Osteocyte (in vitro differentiated cells): ENCODE data around the gene GPR4. TPM values are rescaled to one million over a fixed set of nuclear protein-coding genes. Genes with fewer than 3 reads are reported as not detected.

Source experiments
- DNase-seq: peaks from one replicate; pipeline ENCODE4 v3.0.0; 2021; ENCODE audit warnings: mixed read lengths; ENCODE audit not compliant: unreplicated experiment; ENCODE audit errors: extremely low spot score
- H3K27ac Mint-ChIP-seq: one replicate; pipeline ENCODE4 v1.8.0; 2021; ENCODE audit warnings: mild to moderate bottlenecking, mixed read lengths; ENCODE audit not compliant: unreplicated experiment
- H3K27me3 Mint-ChIP-seq: one replicate; pipeline ENCODE4 v1.8.0; 2021; ENCODE audit warnings: mixed read lengths; ENCODE audit not compliant: unreplicated experiment
- H3K36me3 Mint-ChIP-seq: one replicate; pipeline ENCODE4 v1.8.0; 2021; ENCODE audit warnings: mixed read lengths; ENCODE audit not compliant: unreplicated experiment
- H3K4me1 Mint-ChIP-seq: one replicate; pipeline ENCODE4 v1.8.0; 2021; ENCODE audit warnings: mixed read lengths; ENCODE audit not compliant: unreplicated experiment
- H3K4me3 Mint-ChIP-seq: one replicate; pipeline ENCODE4 v1.8.0; 2021; ENCODE audit warnings: mild to moderate bottlenecking, moderate library complexity, mixed read lengths; ENCODE audit not compliant: unreplicated experiment
- H3K9me3 Mint-ChIP-seq: one replicate; pipeline ENCODE4 v1.8.0; 2021; ENCODE audit warnings: mixed read lengths; ENCODE audit not compliant: unreplicated experiment
- CTCF ChIP-seq: fragments of 200-600 bp; sonication (generic); IDR thresholded peaks from 2 replicates; pipeline ENCODE4 v1.5.0; 2021; ENCODE audit warnings: antibody characterized with exemption, mild to moderate bottlenecking, moderate library complexity
- microRNA-seq: library from miRNA; unstranded; fragments of <30 nt; microRNA quantifications from one replicate; pipeline ENCODE4 v1.1.0, GENCODE V29; 2020; ENCODE audit not compliant: unreplicated experiment
- total RNA-seq: library from RNA; stranded (reverse); gene quantifications from 2 replicates; pipeline ENCODE4 v1.2.1, GENCODE V29; 2021

The GPR4 gene
- total RNA-seq, 1 donor from 2014 or later: not detected

DNA sequence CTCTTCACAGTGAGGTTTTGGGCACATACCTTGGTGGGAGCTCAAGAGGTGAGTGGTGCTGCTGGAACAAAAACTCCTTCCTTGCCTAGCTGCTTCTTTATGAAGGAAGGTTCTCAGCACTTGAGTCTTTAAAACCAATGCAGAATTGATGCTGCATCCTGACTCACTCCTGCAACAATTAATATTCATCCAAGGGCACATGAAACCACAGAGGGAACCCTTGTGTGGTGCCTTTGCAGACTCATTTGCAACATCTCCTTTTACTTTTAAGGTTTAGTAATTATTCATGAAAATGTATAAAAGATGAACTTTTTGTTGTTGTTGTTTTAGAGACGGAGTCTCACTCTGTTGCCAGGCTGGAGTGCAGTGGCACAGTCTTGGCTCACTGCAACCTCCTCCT lies 47.5 kb downstream of the GPR4 start:
- Mint-ChIP-seq H3K4me1 (no peaks in the 10 kb centered on the region), H3K27ac (no peak overlapping the region), H3K36me3 (peaks cover 5% of the 10 kb centered on the region), H3K4me3 (no peak overlapping the region), H3K9me3 (no peaks in the 10 kb centered on the region), H3K27me3 (no peaks in the 10 kb centered on the region)
- no peak for DNase-seq
- no peak for TF ChIP-seq CTCF

GRCh38 chr19:45553464-45553863 lies 48.5 kb downstream of the GPR4 start:
- DNase-seq: no peak

DNA sequence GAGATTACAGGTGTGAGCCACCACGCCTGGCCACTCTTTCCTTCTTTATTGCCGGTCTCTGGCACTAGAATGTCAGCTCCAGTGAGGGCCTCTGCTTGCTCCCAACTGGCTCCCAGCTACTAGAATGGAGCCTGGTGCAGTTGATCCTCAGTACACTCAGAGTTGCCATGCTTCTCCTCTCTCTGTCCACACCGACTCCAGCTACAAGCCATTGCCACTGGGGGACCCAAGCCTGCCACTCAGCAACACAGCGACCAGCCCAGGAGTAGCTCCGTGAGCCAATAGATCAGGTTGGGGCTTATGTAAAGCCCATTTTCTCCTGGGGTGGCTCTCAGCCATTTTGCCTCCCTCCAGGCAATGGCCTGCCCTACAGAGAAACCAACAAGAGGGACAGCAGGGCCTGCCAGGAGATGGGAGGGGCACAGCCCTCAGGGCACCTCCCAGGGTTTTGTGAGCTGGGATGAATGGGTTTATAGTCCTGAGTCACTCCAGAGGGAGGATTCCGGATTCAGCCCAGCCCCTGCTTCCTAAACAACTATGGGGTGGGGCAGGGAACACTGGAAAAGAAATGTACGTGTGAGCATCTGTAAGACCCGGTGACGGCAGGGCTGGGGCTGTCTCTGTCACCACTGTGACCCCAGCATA lies 53.9 kb downstream of the GPR4 start:
- TF ChIP-seq CTCF: no peak
- Mint-ChIP-seq H3K27me3 (no peaks in the 10 kb centered on the region), H3K4me1 (peaks cover 5% of the 10 kb centered on the region), H3K27ac (peak overlapping the region; percentile 44), H3K36me3 (peaks cover 5% of the 10 kb centered on the region), H3K9me3 (no peaks in the 10 kb centered on the region), H3K4me3 (no peak overlapping the region)
- DNase-seq: no peak

More at GRCh38 chr19:45553464-45553863, 48.5 kb downstream of the GPR4 start:
- Mint-ChIP-seq H3K27ac (no peak overlapping the region), H3K36me3 (peaks cover 5% of the 10 kb centered on the region), H3K4me3 (no peak overlapping the region), H3K27me3 (no peaks in the 10 kb centered on the region), H3K4me1 (peaks cover under 1% of the 10 kb centered on the region), H3K9me3 (no peaks in the 10 kb centered on the region)
- TF ChIP-seq CTCF: no peak

DNA sequence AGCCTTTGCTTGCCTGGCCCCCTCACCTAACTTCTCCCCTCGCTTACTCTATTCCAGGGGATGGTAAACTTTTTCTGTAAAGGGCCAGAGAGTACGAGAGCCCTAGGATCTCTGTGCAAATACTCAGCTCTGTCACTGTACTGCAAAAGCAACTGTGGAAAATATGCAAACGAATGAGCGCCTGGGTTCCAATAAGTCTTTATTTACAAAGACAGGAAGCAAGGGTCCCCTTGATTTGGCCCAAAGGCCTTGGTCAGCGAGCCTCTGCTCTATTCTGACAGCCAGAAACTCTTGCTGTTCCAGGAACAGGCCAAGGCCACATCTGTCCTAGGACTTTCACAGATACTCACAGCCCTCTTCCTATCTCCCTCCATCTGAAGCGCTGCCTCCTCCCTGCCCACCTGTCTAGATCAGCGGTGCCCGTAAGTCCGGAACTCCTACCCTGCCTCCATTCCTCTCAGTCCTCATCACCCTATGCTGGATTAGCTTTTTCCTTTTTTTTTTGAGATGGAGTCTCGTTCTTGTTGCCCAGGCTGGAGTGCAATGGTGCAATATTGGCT lies 54.7 kb downstream of the GPR4 start:
- no peaks in the 10 kb centered on the region for H3K9me3 Mint-ChIP-seq
- TF ChIP-seq CTCF: no peak
- peaks cover 2% of the 10 kb centered on the region for H3K36me3 Mint-ChIP-seq
- H3K4me1 Mint-ChIP-seq: peaks cover 5% of the 10 kb centered on the region
- DNase-seq: no peak
- no peaks in the 10 kb centered on the region for H3K27me3 Mint-ChIP-seq
- H3K4me3 Mint-ChIP-seq: no peak overlapping the region
- H3K27ac Mint-ChIP-seq: no peak overlapping the region

DNA sequence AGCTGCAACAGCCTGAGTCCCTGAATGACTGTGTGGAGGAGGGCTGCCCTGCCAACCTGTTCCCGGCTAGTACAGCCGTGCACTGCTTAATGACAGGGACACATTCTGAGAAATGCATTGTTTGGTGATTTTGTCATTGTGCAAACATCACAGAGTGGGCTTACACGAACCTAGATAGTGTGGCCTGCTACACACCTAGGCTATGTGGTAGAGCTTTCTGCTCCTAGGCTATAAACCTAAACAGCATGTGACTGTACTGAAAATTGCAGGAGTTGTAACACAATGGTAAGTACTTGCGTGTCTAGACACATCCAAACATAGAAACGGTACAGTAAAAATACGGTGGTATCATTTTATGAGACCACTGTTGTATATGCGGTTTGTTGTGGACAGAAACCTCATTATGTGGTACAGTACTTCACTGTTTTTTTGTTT lies 59.8 kb downstream of the GPR4 start:
- H3K36me3 Mint-ChIP-seq: no peaks in the 10 kb centered on the region

More for the DNA sequence above, 59.8 kb downstream of the GPR4 start:
- no peak overlapping the region for H3K4me3 Mint-ChIP-seq
- no peaks in the 10 kb centered on the region for H3K4me1 Mint-ChIP-seq
- DNase-seq: no peak
- no peaks in the 10 kb centered on the region for H3K9me3 Mint-ChIP-seq
- no peaks in the 10 kb centered on the region for H3K27me3 Mint-ChIP-seq
- H3K27ac Mint-ChIP-seq: no peak overlapping the region
- no peak for TF ChIP-seq CTCF

Small RNAs within 50 kb of the gene (microRNA-seq; reads per million reads assigned to microRNA genes)
- 164 reads per million, percentile 58 among the genes with 10 or more reads in this experiment for gene MIR330

Other genes starting within 250 kb of the GPR4 start
- gene ERCC2, start 231.6 kb downstream of the GPR4 start, total RNA-seq: 32.1 and 32.7 TPM in 2 replicates
- 48.7 and 53.5 TPM in 2 replicates for gene PPP1R13L, start 197.1 kb downstream of the GPR4 start, total RNA-seq
- 7.6 and 9.1 TPM in 2 replicates for gene POLR1G, start 195.6 kb downstream of the GPR4 start, total RNA-seq
- gene ERCC1, start 178.3 kb downstream of the GPR4 start, total RNA-seq: 96.7 and 117 TPM in 2 replicates
- 93.8 and 176 TPM in 2 replicates for gene FOSB, start 134.2 kb downstream of the GPR4 start, total RNA-seq
- 15.6 and 15.8 TPM in 2 replicates for gene RTN2, start 105.2 kb downstream of the GPR4 start, total RNA-seq
- 0.29 and 0.62 TPM in 2 replicates for gene PPM1N, start 103.8 kb downstream of the GPR4 start, total RNA-seq
- 61.9 and 68.9 TPM in 2 replicates for gene VASP, start 94.7 kb downstream of the GPR4 start, total RNA-seq
- 16.8 and 18.0 TPM in 2 replicates for gene OPA3, start 17.4 kb downstream of the GPR4 start, total RNA-seq
- 27.1 and 28.6 TPM in 2 replicates for gene EML2, start 37.2 kb upstream of the GPR4 start, total RNA-seq
- 0.81 and 1.3 TPM in 2 replicates for gene GIPR, start 66.0 kb upstream of the GPR4 start, total RNA-seq
- 366 and 397 TPM in 2 replicates for gene SNRPD2, start 89.7 kb upstream of the GPR4 start, total RNA-seq
- gene QPCTL, start 90.5 kb upstream of the GPR4 start, total RNA-seq: 14.0 TPM in 2 replicates
- gene FBXO46, start 128.7 kb upstream of the GPR4 start, total RNA-seq: 16.0 and 18.3 TPM in 2 replicates
- gene MEIOSIN, start 131.2 kb upstream of the GPR4 start, total RNA-seq: not detected in 2 replicates
- 34.2 and 35.4 TPM in 2 replicates for gene SIX5, start 167.0 kb upstream of the GPR4 start, total RNA-seq
- gene DMPK, start 180.3 kb upstream of the GPR4 start, total RNA-seq: 76.6 and 86.9 TPM in 2 replicates
- gene DMWD, start 190.6 kb upstream of the GPR4 start, total RNA-seq: 79.2 and 91.0 TPM in 2 replicates
- 0.30 and 0.42 TPM in 2 replicates for gene RSPH6A, start 213.1 kb upstream of the GPR4 start, total RNA-seq